Activated T-helper 1 cell treated with anti-CD3 and anti-CD28 coated beads, Interleukin-12 subunit alpha, Interleukin-12 subunit beta, Interleukin-2, Interleukin-4 antibody, amounts not matched to agents 30 ng/mL and 10 ng/mL and 1 ng/mL, durations not matched to agents 14 hours and 24 hours and 36 hours (primary cell): ENCODE measurements around the gene FMN2. TPM values are rescaled to one million over a fixed set of nuclear protein-coding genes. Genes with fewer than 3 reads are reported as not detected.

Source experiments
- DNase-seq: peaks from one replicate; pipeline ENCODE4 v3.0.0; 2021; ENCODE audit warnings: low spot score
- H3K27ac Mint-ChIP-seq: one replicate; pipeline ENCODE4 v1.8.0; 2021; ENCODE audit warnings: mild to moderate bottlenecking, mixed read lengths
- H3K27me3 Mint-ChIP-seq: one replicate; pipeline ENCODE4 v1.8.0; 2022; ENCODE audit warnings: mild to moderate bottlenecking, moderate library complexity, mixed read lengths; ENCODE audit not compliant: insufficient read depth
- H3K36me3 Mint-ChIP-seq: one replicate; pipeline ENCODE4 v1.8.0; 2021; ENCODE audit warnings: low read depth, mixed read lengths
- H3K4me1 Mint-ChIP-seq: one replicate; pipeline ENCODE4 v1.8.0; 2021; ENCODE audit warnings: low read depth, mixed read lengths
- H3K4me3 Mint-ChIP-seq: one replicate; pipeline ENCODE4 v1.8.0; 2021; ENCODE audit warnings: mild to moderate bottlenecking, moderate library complexity, mixed read lengths
- H3K9me3 Mint-ChIP-seq: one replicate; pipeline ENCODE4 v1.8.0; 2021; ENCODE audit warnings: mixed read lengths
- intact Hi-C: fragments of 100-400 bp; cut with micrococcal nuclease; formaldehyde crosslinking; loops from one replicate; pipeline ENCODE4 v1.15.1; 2024
- total RNA-seq: library from RNA; stranded (reverse); gene quantifications from 2 replicates; pipeline ENCODE4 v1.2.3, GENCODE V29; 2022

Gene FMN2
- total RNA-seq, 1 donor from 2014 or later = not detected

DNA sequence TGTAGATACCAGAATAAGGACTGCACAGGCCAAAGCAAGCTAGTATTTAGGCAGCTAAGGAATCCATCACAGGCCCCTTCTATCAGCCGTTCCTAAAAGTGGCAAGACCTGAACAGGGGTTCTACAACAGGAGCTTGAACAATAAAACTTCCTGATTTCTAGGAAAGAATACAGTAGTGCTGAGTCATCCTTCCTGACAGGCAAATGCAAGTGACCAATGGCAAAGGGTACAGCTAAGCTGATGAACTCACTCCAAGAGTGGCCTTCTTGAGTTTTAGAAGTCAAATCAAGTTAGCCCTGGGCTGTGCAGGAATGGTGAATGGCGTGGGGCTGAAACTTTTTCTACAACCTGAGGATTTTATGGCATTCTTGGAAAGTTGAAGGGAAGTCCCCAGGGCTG lies 407.3 kb downstream of the FMN2 start:
- Mint-ChIP-seq H3K36me3 (no peaks in the 10 kb centered on the region), H3K4me3 (no peak overlapping the region), H3K27me3 (no peaks in the 10 kb centered on the region), H3K4me1 (peaks cover 7% of the 10 kb centered on the region), H3K9me3 (peaks cover 14% of the 10 kb centered on the region), H3K27ac (no peak overlapping the region)
- intact Hi-C loops = no loop called here
- no peak for DNase-seq

- Mint-ChIP-seq H3K27ac (no peak overlapping the region), H3K27me3 (no peaks in the 10 kb centered on the region), H3K36me3 (no peaks in the 10 kb centered on the region), H3K4me1 (peaks cover 7% of the 10 kb centered on the region), H3K9me3 (peaks cover 9% of the 10 kb centered on the region), H3K4me3 (no peak overlapping the region)
- intact Hi-C loops = no loop called here
- DNase-seq = no peak
These were observed 409.0 kb downstream of the FMN2 start for GRCh38 chr1:240500647-240501046.

GRCh38 chr1:240501115-240501514 lies 409.4 kb downstream of the FMN2 start:
- intact Hi-C loops = no loop called here

DNA sequence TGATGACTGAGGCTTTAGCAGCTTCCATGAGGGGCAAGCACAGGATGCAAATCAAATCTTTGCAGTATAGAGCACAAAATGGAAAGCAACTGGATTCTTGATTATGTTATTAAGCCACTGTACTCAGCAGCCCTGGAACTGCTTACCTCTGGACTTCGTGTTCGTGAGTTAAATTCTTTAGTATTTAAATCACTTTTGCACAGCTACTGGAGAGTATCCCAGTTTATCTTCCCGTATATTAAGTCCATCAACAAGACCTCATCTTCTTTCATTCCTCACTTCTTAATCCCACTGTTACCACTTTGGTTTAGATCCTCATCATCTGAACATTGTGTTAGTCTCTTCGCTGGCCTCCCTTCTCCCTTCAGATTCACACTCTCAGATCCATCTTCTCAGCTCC lies 411.4 kb downstream of the FMN2 start:
- H3K36me3 Mint-ChIP-seq = no peaks in the 10 kb centered on the region
- intact Hi-C loops = no loop called here

More at GRCh38 chr1:240501115-240501514, 409.4 kb downstream of the FMN2 start:
- no peak overlapping the region for H3K27ac Mint-ChIP-seq
- H3K36me3 Mint-ChIP-seq = no peaks in the 10 kb centered on the region
- H3K27me3 Mint-ChIP-seq = no peaks in the 10 kb centered on the region
- H3K4me1 Mint-ChIP-seq = peaks cover 7% of the 10 kb centered on the region
- H3K4me3 Mint-ChIP-seq = no peak overlapping the region
- no peak for DNase-seq
- H3K9me3 Mint-ChIP-seq = peaks cover 9% of the 10 kb centered on the region

DNA sequence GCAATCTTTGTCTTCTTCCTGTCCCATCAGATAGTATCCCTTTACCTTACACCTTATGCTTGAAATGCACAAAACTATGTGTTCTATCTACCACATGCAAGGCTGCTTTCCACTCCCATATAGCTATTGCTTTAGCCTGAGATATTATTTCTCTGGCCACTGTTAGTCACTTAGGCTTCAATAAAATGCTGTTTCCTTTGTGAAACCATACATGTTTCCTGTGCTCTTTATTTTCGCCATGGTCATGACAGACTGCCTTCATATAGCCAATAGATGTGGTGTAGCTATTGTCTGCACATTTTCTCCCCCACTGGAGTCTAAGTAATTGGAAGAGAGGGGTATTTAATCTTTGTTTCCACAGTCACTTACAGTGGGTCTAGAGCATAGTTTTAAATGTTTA lies 411.9 kb downstream of the FMN2 start:
- Mint-ChIP-seq H3K4me3 (no peak overlapping the region), H3K27ac (no peak overlapping the region), H3K36me3 (no peaks in the 10 kb centered on the region), H3K27me3 (no peaks in the 10 kb centered on the region), H3K4me1 (peaks cover 7% of the 10 kb centered on the region), H3K9me3 (peaks cover 5% of the 10 kb centered on the region)
- intact Hi-C loops = no loop called here
- DNase-seq = no peak

More for the DNA sequence above, 411.4 kb downstream of the FMN2 start:
- Mint-ChIP-seq H3K4me1 (peaks cover 7% of the 10 kb centered on the region), H3K9me3 (peaks cover 5% of the 10 kb centered on the region), H3K27me3 (no peaks in the 10 kb centered on the region), H3K4me3 (no peak overlapping the region), H3K27ac (no peak overlapping the region)
- no peak for DNase-seq

GRCh38 chr1:240506176-240506575 lies 414.5 kb downstream of the FMN2 start:
- H3K4me1 Mint-ChIP-seq = no peaks in the 10 kb centered on the region
- intact Hi-C loops = no loop called here
- H3K4me3 Mint-ChIP-seq = no peak overlapping the region
- H3K27me3 Mint-ChIP-seq = no peaks in the 10 kb centered on the region
- DNase-seq = no peak
- H3K27ac Mint-ChIP-seq = no peak overlapping the region
- no peaks in the 10 kb centered on the region for H3K36me3 Mint-ChIP-seq
- H3K9me3 Mint-ChIP-seq = no peaks in the 10 kb centered on the region

DNA sequence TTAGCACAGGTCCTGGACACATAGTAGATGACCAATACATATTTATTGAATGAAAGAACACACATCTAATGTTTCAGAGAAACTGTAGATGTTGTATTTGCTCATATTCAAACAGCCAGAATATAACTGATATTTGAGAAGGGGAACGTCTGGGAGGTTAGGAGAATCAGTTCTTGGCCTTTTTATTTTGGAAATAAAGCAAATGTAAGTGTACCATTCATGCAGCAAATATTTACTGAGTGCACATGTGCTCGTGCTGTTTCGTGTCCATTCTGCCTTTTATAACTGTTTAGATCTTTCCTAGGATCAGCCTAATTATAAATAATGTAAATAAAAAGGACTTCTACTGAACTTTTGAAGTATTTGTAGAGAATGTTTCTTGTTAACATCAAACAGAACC lies 416.5 kb downstream of the FMN2 start:
- Mint-ChIP-seq H3K9me3 (no peaks in the 10 kb centered on the region), H3K4me1 (no peaks in the 10 kb centered on the region), H3K27ac (no peak overlapping the region), H3K27me3 (no peaks in the 10 kb centered on the region), H3K36me3 (no peaks in the 10 kb centered on the region), H3K4me3 (no peak overlapping the region)
- DNase-seq = no peak
- intact Hi-C loops = no loop called here

DNA sequence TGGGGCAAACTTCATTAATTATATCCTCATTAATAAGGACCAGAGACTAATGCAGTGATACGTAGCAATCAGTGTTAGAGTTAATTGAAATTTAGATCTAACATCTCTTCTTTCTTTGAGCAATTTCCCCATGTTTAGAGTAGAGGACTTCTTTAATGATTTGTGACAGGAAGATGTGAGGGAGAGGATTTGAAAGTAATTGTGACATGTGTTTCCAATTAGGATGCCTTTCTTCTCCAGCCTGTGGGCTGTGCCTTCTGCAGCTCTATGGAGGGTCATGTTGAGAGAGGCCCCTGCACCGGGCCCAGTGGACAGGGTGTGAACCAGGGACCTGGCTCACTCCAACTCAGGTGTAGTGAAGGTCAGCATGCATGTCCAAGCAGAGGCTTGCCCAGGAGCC lies 417.3 kb downstream of the FMN2 start:
- no peaks in the 10 kb centered on the region for H3K27me3 Mint-ChIP-seq
- no peaks in the 10 kb centered on the region for H3K9me3 Mint-ChIP-seq
- H3K4me3 Mint-ChIP-seq = no peak overlapping the region

DNA sequence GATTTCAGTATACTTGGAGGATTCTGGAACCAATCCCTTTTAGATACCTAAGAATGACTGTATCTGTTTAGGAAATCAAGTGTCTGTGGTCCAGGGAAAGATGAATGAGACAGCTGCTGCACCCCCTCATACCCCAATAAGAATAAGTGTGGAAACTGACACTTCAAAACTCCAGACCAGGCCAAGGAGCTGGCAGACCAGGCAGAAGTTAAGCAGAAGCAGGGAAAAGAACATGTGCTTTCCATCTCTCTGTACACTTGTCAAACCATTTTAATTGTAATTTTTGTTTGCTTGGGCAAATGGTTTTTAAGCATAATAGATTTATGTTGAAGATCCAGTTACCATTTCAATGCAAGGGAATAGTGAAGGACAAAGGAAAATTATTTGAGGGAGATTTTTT lies 420.1 kb downstream of the FMN2 start:
- H3K4me3 Mint-ChIP-seq = no peak overlapping the region
- no peaks in the 10 kb centered on the region for H3K9me3 Mint-ChIP-seq
- no peak for DNase-seq
- intact Hi-C loops = no loop called here
- no peak overlapping the region for H3K27ac Mint-ChIP-seq
- no peaks in the 10 kb centered on the region for H3K36me3 Mint-ChIP-seq
- H3K4me1 Mint-ChIP-seq = no peaks in the 10 kb centered on the region
- no peaks in the 10 kb centered on the region for H3K27me3 Mint-ChIP-seq

More for the DNA sequence above, 417.3 kb downstream of the FMN2 start:
- Mint-ChIP-seq H3K27ac (no peak overlapping the region), H3K36me3 (no peaks in the 10 kb centered on the region), H3K4me1 (no peaks in the 10 kb centered on the region)
- DNase-seq = no peak
- intact Hi-C loops = no loop called here

DNA sequence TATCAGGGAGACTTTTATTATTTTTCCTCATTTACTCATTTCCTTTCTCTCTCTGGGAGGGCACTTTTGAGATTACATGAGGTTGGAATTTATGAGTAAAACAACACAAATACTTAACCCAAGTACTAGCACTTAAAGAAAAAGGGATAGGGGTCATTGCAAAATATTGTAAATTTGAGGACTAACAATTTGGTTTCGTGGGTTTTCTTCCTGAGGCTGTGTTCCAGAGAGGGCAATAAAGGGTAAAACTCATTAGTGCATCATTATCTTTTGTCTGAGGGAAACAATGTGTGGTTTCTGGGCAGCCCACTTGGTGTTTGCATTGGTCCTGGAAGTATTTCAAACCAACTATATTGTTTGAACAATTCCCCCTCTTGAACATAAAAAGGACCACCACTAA lies 423.8 kb downstream of the FMN2 start:
- no peak for DNase-seq
- Mint-ChIP-seq H3K36me3 (no peaks in the 10 kb centered on the region), H3K9me3 (no peaks in the 10 kb centered on the region), H3K27me3 (peaks cover 5% of the 10 kb centered on the region), H3K4me3 (no peak overlapping the region), H3K27ac (no peak overlapping the region), H3K4me1 (no peaks in the 10 kb centered on the region)
- intact Hi-C loops = no loop called here

- DNase-seq = no peak
- intact Hi-C loops = no loop called here
- no peak overlapping the region for H3K4me3 Mint-ChIP-seq
- no peaks in the 10 kb centered on the region for H3K36me3 Mint-ChIP-seq
- no peaks in the 10 kb centered on the region for H3K9me3 Mint-ChIP-seq
- no peaks in the 10 kb centered on the region for H3K4me1 Mint-ChIP-seq
- H3K27ac Mint-ChIP-seq = no peak overlapping the region
- H3K27me3 Mint-ChIP-seq = peaks cover 5% of the 10 kb centered on the region
These were observed 424.4 kb downstream of the FMN2 start for GRCh38 chr1:240516069-240516468.

GRCh38 chr1:240517891-240518290 lies 426.2 kb downstream of the FMN2 start:
- H3K36me3 Mint-ChIP-seq = no peaks in the 10 kb centered on the region
- no peak overlapping the region for H3K4me3 Mint-ChIP-seq
- DNase-seq = no peak
- peaks cover 5% of the 10 kb centered on the region for H3K27me3 Mint-ChIP-seq
- no peaks in the 10 kb centered on the region for H3K4me1 Mint-ChIP-seq
- H3K27ac Mint-ChIP-seq = no peak overlapping the region
- intact Hi-C loops = no loop called here
- H3K9me3 Mint-ChIP-seq = no peaks in the 10 kb centered on the region

DNA sequence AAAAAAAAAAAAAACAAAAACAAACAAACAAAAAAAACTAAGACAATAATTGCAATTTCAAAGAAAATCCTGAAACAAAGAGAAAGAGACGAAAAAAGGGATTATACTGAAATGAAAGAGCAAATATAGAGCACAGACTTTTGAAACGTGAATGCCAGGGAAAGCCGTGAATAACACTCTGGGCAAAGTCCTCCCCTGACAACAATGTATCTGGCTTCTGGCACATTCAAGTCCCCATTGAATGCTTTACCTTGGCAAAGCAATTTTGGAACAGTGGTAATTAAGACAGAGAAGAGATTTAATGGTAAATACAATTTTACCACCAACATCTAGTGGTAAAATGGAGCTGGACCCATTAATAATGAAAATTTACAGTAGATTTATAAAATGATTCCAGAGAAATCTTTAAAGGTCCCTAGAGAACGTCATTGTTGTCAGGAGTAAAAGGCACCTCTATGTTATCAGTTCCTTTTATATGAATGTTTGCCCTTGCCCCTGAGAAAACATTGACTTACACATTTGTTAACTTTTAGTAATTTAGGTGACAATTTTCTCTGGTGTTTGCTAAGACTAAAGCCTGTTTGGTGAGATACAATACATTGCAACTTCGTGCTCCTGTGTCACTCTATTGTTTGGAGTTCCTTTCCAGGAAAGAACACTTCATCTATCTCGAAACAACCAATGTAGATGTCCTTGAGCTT lies 430.6 kb downstream of the FMN2 start:
- intact Hi-C loops = no loop called here
- Mint-ChIP-seq H3K9me3 (no peaks in the 10 kb centered on the region), H3K4me3 (no peak overlapping the region), H3K36me3 (no peaks in the 10 kb centered on the region), H3K27ac (no peak overlapping the region), H3K27me3 (peaks cover 5% of the 10 kb centered on the region), H3K4me1 (no peaks in the 10 kb centered on the region)
- no peak for DNase-seq
